ENCODE measurements around the gene SPHK1.

Gene SPHK1

GRCh38 chr17:76422406-76422805 lies 38.0 kb downstream of the SPHK1 start:
- no peak overlapping the region for H3K4me3 ChIP-seq (ENCODE audit: control insufficient read depth, low read depth, low read length)
- no peak for DNase-seq (ENCODE audit: low read depth)
- no peak for TF ChIP-seq CTCF (IDR thresholded peaks at IDR 0.05; ENCODE audit: control insufficient read depth, insufficient read depth, low read depth, low read length, missing control alignments)

- no peak for TF ChIP-seq CTCF (IDR thresholded peaks at IDR 0.05; ENCODE audit: control insufficient read depth, insufficient read depth, low read depth, low read length, missing control alignments)
- DNase-seq (ENCODE audit: low read depth) = no peak
- no peak overlapping the region for H3K4me3 ChIP-seq (ENCODE audit: control insufficient read depth, low read depth, low read length)
Measured at GRCh38 chr17:76422860-76423259, 38.5 kb downstream of the SPHK1 start.

- DNase-seq (ENCODE audit: low read depth) = no peak
- no peak for TF ChIP-seq CTCF (IDR thresholded peaks at IDR 0.05; ENCODE audit: control insufficient read depth, insufficient read depth, low read depth, low read length, missing control alignments)
- H3K4me3 ChIP-seq (ENCODE audit: control insufficient read depth, low read depth, low read length) = no peak overlapping the region
Measured at GRCh38 chr17:76426853-76427252, 42.4 kb downstream of the SPHK1 start.

- no peak overlapping the region for H3K4me3 ChIP-seq (ENCODE audit: control insufficient read depth, low read depth, low read length)
- no peak for TF ChIP-seq CTCF (IDR thresholded peaks at IDR 0.05; ENCODE audit: control insufficient read depth, insufficient read depth, low read depth, low read length, missing control alignments)
- DNase-seq (ENCODE audit: low read depth) = no peak
Measured at GRCh38 chr17:76427501-76428231, 43.3 kb downstream of the SPHK1 start.

- no peak for TF ChIP-seq CTCF (IDR thresholded peaks at IDR 0.05; ENCODE audit: control insufficient read depth, insufficient read depth, low read depth, low read length, missing control alignments)
- no peak for DNase-seq (ENCODE audit: low read depth)
- no peak overlapping the region for H3K4me3 ChIP-seq (ENCODE audit: control insufficient read depth, low read depth, low read length)
Measured at GRCh38 chr17:76428511-76428910, 44.1 kb downstream of the SPHK1 start.

- no peak for DNase-seq (ENCODE audit: low read depth)
- TF ChIP-seq CTCF (IDR thresholded peaks at IDR 0.05; ENCODE audit: control insufficient read depth, insufficient read depth, low read depth, low read length, missing control alignments) = no peak
- no peak overlapping the region for H3K4me3 ChIP-seq (ENCODE audit: control insufficient read depth, low read depth, low read length)
Measured at GRCh38 chr17:76431509-76431908, 47.1 kb downstream of the SPHK1 start.
